Measurements from ENCODE around the gene AVL9. TPM values are rescaled to one million over a fixed set of nuclear protein-coding genes. Genes with fewer than 3 reads are reported as not detected.

Gene AVL9
- total and polyA plus RNA-seq, 9 of the 15 experiments (the other 6 are each of a cell fraction or from before 2014, with no cell fraction given), result 6.4 to 66.2 (median 30.1) TPM

DNA sequence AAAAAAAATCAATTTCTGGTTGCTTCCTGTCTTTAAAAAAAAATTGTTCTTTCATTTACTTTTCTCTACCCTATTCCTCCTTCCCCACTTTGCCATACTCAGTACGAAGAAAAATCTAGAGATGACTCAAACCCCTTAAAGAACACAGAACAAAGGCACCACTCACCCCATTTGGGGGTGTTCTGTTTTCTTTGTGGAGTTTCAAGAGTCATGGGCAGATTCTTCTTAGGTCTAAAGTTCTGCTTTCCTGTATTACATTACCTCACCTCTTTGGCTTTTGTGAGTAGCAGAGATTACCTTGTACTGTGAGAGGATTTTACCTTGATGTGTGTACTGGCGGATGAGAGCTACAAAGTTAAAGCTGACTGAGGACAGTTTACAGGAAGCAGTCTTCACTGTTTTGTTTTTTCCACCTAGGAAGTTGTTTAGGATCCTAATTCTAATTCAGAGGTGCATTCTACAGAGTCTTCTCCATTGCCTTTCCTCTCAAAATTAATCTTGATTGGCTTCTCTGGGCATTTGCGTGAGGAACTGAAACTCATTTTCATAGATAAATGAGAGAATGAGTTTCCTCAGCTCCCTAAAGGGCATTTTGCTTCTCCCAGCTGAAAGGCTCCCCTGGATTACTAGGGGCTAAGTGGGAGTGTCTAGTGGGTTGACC, 20.7 kb downstream of the AVL9 start:
- Histone ChIP-seq H3K27me3 (ENCODE audit: control insufficient read depth in 2 of 2, insufficient read depth in 2 of 2, low read length in 2 of 2) (no peaks in the 10 kb centered on the region), H3K9ac (ENCODE audit: insufficient read depth in 1 of 2, low read depth in 2 of 2, low read length in 2 of 2) (peak overlapping the region in 1 of 2 experiments; percentile 11; a peak in 1 of 4 replicates), H3K9me3 (replicated peaks; ENCODE audit: control insufficient read depth, insufficient read depth, low read depth, low read length) (peaks cover 15% of the 10 kb centered on the region), H3K79me2 (ENCODE audit: control insufficient read depth, insufficient read depth, low read length) (peaks cover 87% of the 10 kb centered on the region), H3K4me1 (replicated peaks in 1 of 2; ENCODE audit: control insufficient read depth in 2 of 2, insufficient read depth in 2 of 2, low read length in 2 of 2) (peaks cover 5 to 29% of the 10 kb centered on the region in 2 experiments; a peak in 4 of 5 replicates), H3K36me3 (ENCODE audit: control insufficient read depth, insufficient read depth, low read length) (peaks cover 16% of the 10 kb centered on the region; the same call in 2 of the 3 replicates), H2AFZ (ENCODE audit: low read depth, low read length) (no peak overlapping the region), H3K27ac (ENCODE audit: extremely low read depth, low read depth, low read length) (peak overlapping the region; percentile 28; the same call in 2 of the 3 replicates), H3K4me2 (ENCODE audit: insufficient read depth, low read length) (no peak overlapping the region), H3K4me3 (no peak overlapping the region), H3K9me1 (ENCODE audit: control insufficient read depth, insufficient read depth, low read length) (no peaks in the 10 kb centered on the region), H4K20me1 (replicated peaks; ENCODE audit: control insufficient read depth, insufficient read depth, low read length) (no peaks in the 10 kb centered on the region)
- 76% methylated on average over 3 of the region's 3 CpGs for WGBS (ENCODE audit: insufficient coverage, low coverage, missing lambda C conversion rate)
- POLR2A ChIA-PET, result interaction anchor here (0.9 kb wide), 2 partner anchors 11 to 14 kb away, joined by 3 to 4 read pairs; no protein-coding TSS in a partner anchor
- DNase-seq (ENCODE audit: extremely low read depth in 1 of 4, low spot score in 3 of 4) (no peak), ATAC-seq (peak; percentile 32), FAIRE-seq (no peak)
- CTCF ChIA-PET (ENCODE audit: low intra/inter-chr PET ratio), result no interaction called here
- in situ Hi-C loops (cut with MboI), result no loop called here
- TF ChIP-seq STAT5A (IDR thresholded peaks at IDR 0.05; ENCODE audit: borderline replicate concordance, low read length) (no peak), BDP1 (IDR thresholded peaks at IDR 0.05; ENCODE audit: insufficient read depth, insufficient read length) (no peak)
- TF ChIP-seq, protein P1, sequence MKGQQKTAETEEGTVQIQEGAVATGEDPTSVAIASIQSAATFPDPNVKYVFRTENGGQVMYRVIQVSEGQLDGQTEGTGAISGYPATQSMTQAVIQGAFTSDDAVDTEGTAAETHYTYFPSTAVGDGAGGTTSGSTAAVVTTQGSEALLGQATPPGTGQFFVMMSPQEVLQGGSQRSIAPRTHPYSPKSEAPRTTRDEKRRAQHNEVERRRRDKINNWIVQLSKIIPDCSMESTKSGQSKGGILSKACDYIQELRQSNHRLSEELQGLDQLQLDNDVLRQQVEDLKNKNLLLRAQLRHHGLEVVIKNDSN (CRISPR knock-in tag; IDR thresholded peaks at IDR 0.05), result no peak
- no TSS peak for BruUV-seq (replicated peaks)
- intact Hi-C loops (cut with micrococcal nuclease), result no loop called here

Measured in K562 (cell line).